ENCODE results near the gene CMIP. TPM values are rescaled to one million over a fixed set of nuclear protein-coding genes. Genes with fewer than 3 reads are reported as not detected.
"Not testable (repeated sequence)": the region's sequence is repeated elsewhere in the genome, so short reads cannot be mapped to it uniquely, and the experiment has no call there.

Gene CMIP
- polyA plus RNA-seq, 1 donor from 2014 or later: 15.1 TPM

GRCh38 chr16:81739503-81739902 is 294.9 kb downstream of the CMIP start:
- Histone ChIP-seq H3K36me3 (ENCODE audit: insufficient read depth, low read length) (no peaks in the 10 kb centered on the region), H3K4me2 (ENCODE audit: low read length) (no peak overlapping the region), H3K9ac (ENCODE audit: low read length) (no peak overlapping the region), H3K4me3 (ENCODE audit: low read length) (no peak overlapping the region), H3K79me2 (replicated peaks; ENCODE audit: insufficient read depth, low read length) (no peaks in the 10 kb centered on the region), H3K9me2 (ENCODE audit: insufficient read depth, low read length) (no peaks in the 10 kb centered on the region), H3F3A (ENCODE audit: insufficient read depth, low read length, poor library complexity, severe bottlenecking) (no peaks in the 10 kb centered on the region), H3K9me3 (ENCODE audit: low read length) (no peaks in the 10 kb centered on the region), H3K27ac (ENCODE audit: low read length) (no peak overlapping the region), H3K27me3 (ENCODE audit: insufficient read depth, low read depth, low read length) (no peaks in the 10 kb centered on the region), H2AFZ (ENCODE audit: low read depth, low read length) (no peak overlapping the region), H4K20me1 (ENCODE audit: insufficient read depth) (no peaks in the 10 kb centered on the region)
- TF ChIP-seq CTCF (IDR thresholded peaks at IDR 0.05; ENCODE audit: poor library complexity, severe bottlenecking) (no peak), SMC3 (conservative IDR thresholded peaks at IDR 0.05; ENCODE audit: poor library complexity) (no peak), EP300 (conservative IDR thresholded peaks at IDR 0.05; ENCODE audit: poor library complexity, severe bottlenecking) (no peak), POLR2AphosphoS5 (IDR thresholded peaks at IDR 0.05) (no peak), RAD21 (conservative IDR thresholded peaks at IDR 0.05) (no peak)

- Histone ChIP-seq H3K4me3 (ENCODE audit: low read length) (no peak overlapping the region), H4K20me1 (ENCODE audit: insufficient read depth) (no peaks in the 10 kb centered on the region), H3F3A (ENCODE audit: insufficient read depth, low read length, poor library complexity, severe bottlenecking) (no peaks in the 10 kb centered on the region), H3K79me2 (replicated peaks; ENCODE audit: insufficient read depth, low read length) (no peaks in the 10 kb centered on the region), H3K9ac (ENCODE audit: low read length) (no peak overlapping the region), H3K36me3 (ENCODE audit: insufficient read depth, low read length) (no peaks in the 10 kb centered on the region), H3K4me2 (ENCODE audit: low read length) (no peak overlapping the region), H3K9me3 (ENCODE audit: low read length) (no peaks in the 10 kb centered on the region), H3K27me3 (ENCODE audit: insufficient read depth, low read depth, low read length) (no peaks in the 10 kb centered on the region), H2AFZ (ENCODE audit: low read depth, low read length) (no peak overlapping the region), H3K27ac (ENCODE audit: low read length) (no peak overlapping the region), H3K9me2 (ENCODE audit: insufficient read depth, low read length) (no peaks in the 10 kb centered on the region)
- TF ChIP-seq SMC3 (conservative IDR thresholded peaks at IDR 0.05; ENCODE audit: poor library complexity): no peak
- TF ChIP-seq CTCF (IDR thresholded peaks at IDR 0.05; ENCODE audit: poor library complexity, severe bottlenecking): no peak
- TF ChIP-seq POLR2AphosphoS5 (IDR thresholded peaks at IDR 0.05): no peak
- no peak for TF ChIP-seq EP300 (conservative IDR thresholded peaks at IDR 0.05; ENCODE audit: poor library complexity, severe bottlenecking)
- no peak for TF ChIP-seq EZH2 (IDR thresholded peaks at IDR 0.05; ENCODE audit: borderline replicate concordance, insufficient read depth, low read length, poor library complexity, severe bottlenecking)
- TF ChIP-seq MXI1 (conservative IDR thresholded peaks at IDR 0.05; ENCODE audit: poor library complexity, severe bottlenecking): no peak
Measured at GRCh38 chr16:81740169-81740568, 295.6 kb downstream of the CMIP start.

- not testable (repeated sequence) for H3K27me3 ChIP-seq (ENCODE audit: insufficient read depth, low read depth, low read length); H3K9me2 ChIP-seq (ENCODE audit: insufficient read depth, low read length); H3K36me3 ChIP-seq (ENCODE audit: insufficient read depth, low read length); H3K9ac ChIP-seq (ENCODE audit: low read length); H2AFZ ChIP-seq (ENCODE audit: low read depth, low read length); H3F3A ChIP-seq (ENCODE audit: insufficient read depth, low read length, poor library complexity, severe bottlenecking); H3K9me3 ChIP-seq (ENCODE audit: low read length); H3K27ac ChIP-seq (ENCODE audit: low read length); H3K4me2 ChIP-seq (ENCODE audit: low read length); H3K4me3 ChIP-seq (ENCODE audit: low read length); H3K79me2 ChIP-seq (replicated peaks; ENCODE audit: insufficient read depth, low read length); H4K20me1 ChIP-seq (ENCODE audit: insufficient read depth)
Measured at GRCh38 chr16:81741430-81741770, 296.8 kb downstream of the CMIP start.
